Retinal pigment epithelial cell (primary cell): ENCODE results near the gene GJA4.

Experiments
- DNase-seq: peaks from one replicate; pipeline ENCODE4 v3.0.0-alpha.2; 2010; ENCODE audit warnings: low read depth
- H3K4me3 ChIP-seq: 2 replicates; pipeline ENCODE4 v1.5.1; 2011; ENCODE audit warnings: mild to moderate bottlenecking, low read length, control low read depth, moderate library complexity
- TF ChIP-seq, protein P1 (sequence below): conservative IDR thresholded peaks from 2 replicates; pipeline ENCODE4 v1.5.1; 2011; ENCODE audit warnings: low read depth, low read length, control low read depth, inconsistent platforms

Gene GJA4

GRCh38 chr1:34839526-34840305 is 46.9 kb downstream of the GJA4 start:
- no peak overlapping the region for H3K4me3 ChIP-seq
- TF ChIP-seq, protein P1, sequence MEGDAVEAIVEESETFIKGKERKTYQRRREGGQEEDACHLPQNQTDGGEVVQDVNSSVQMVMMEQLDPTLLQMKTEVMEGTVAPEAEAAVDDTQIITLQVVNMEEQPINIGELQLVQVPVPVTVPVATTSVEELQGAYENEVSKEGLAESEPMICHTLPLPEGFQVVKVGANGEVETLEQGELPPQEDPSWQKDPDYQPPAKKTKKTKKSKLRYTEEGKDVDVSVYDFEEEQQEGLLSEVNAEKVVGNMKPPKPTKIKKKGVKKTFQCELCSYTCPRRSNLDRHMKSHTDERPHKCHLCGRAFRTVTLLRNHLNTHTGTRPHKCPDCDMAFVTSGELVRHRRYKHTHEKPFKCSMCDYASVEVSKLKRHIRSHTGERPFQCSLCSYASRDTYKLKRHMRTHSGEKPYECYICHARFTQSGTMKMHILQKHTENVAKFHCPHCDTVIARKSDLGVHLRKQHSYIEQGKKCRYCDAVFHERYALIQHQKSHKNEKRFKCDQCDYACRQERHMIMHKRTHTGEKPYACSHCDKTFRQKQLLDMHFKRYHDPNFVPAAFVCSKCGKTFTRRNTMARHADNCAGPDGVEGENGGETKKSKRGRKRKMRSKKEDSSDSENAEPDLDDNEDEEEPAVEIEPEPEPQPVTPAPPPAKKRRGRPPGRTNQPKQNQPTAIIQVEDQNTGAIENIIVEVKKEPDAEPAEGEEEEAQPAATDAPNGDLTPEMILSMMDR, result no peak
- DNase-seq, result no peak

- DNase-seq, result no peak
- H3K4me3 ChIP-seq, result no peak overlapping the region
- TF ChIP-seq, protein P1, result no peak
Measured at GRCh38 chr1:34840426-34840825, 47.6 kb downstream of the GJA4 start.

GRCh38 chr1:34842073-34842472 is 49.3 kb downstream of the GJA4 start:
- TF ChIP-seq, protein P1, result no peak
- DNase-seq, result no peak
- H3K4me3 ChIP-seq, result no peak overlapping the region

GRCh38 chr1:34842952-34843371 is 50.2 kb downstream of the GJA4 start:
- no peak for DNase-seq
- TF ChIP-seq, protein P1, result no peak
- H3K4me3 ChIP-seq, result no peak overlapping the region

DNA sequence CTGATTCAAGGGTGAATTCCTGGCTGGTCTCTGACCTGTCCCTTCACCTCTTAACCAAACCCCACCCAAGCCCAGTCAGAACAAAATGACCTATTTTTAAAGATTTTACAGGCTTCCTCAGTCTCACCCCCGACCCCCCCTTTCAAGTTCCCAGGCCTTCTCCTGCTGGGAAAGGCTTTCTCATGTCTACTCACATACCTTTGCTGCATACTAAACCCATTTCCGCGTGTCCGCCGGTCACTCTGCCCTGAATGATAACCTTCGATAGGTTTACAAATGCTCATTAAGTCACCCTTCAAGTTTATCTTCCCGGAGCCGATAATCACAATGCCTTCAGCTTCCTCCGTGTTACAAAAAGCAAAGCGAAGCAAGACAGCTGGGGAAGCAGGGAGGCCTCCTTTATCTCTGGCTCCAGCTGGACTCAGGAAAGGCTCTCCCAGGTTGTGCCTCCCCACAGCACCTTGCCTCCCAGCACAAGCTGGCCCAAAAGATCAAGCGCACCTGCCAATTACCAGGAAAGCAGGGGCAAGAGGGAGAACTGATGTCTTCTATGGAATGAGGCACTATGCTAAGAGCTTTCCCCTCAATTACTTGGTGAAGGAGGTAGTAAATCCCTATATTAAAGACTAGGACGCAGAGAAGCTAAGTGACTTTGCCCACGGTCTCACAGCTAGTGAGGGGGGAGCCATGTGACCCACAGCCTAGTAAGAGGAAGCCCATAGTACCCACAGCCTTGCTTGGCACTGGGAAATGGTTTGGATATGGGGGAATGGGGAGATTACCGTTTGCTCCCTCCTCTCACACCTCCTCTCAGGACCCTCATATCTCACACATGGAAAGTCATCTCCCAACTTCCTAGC is 50.8 kb downstream of the GJA4 start:
- TF ChIP-seq, protein P1, result no peak
- no peak overlapping the region for H3K4me3 ChIP-seq
- DNase-seq, result no peak

DNA sequence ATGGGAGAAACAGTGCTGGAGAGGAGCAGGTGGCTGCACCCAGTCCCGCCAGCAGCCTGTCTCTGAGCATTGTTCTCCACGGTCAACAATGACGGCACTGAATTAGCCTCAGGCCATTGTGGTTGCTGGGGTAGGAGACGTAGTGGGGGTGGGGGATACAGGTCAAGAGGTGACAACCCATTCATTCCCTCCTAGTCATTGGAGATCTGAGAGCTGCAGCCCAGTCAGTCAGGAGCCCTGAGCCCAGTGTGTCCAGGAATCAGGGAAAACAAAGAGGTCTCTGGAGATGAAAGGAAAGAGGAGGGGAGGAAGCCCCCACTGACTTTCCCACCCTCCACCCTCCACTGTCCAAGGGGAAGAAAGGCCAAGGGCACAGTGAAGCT is 51.4 kb downstream of the GJA4 start:
- DNase-seq, result no peak
- no peak overlapping the region for H3K4me3 ChIP-seq
- TF ChIP-seq, protein P1, result no peak
